K562 (cell line): Measurements from ENCODE around the gene USP35. TPM values are rescaled to one million over a fixed set of nuclear protein-coding genes. Genes with fewer than 3 reads are reported as not detected.

Experiments used
- BRF1 ChIP-seq: IDR thresholded peaks from 3 replicates; pipeline ENCODE4 v1.6.1; 2011; ENCODE audit warnings: borderline replicate concordance, mild to moderate bottlenecking; ENCODE audit not compliant: insufficient read length; ENCODE audit errors: extremely low read depth
- CBX2 ChIP-seq: fragments of 200-600 bp; sonication (generic); IDR thresholded peaks from one replicate; pipeline ENCODE4 v1.6.1; 2012; ENCODE audit warnings: mild to moderate bottlenecking, low read length, inconsistent platforms; ENCODE audit not compliant: insufficient read depth, poor library complexity, severe bottlenecking
- CTBP1 ChIP-seq: fragments of 450-650 bp; IDR thresholded peaks from 2 replicates; pipeline ENCODE4 v1.6.1; 2016; ENCODE audit warnings: borderline replicate concordance
- ELF2 ChIP-seq: fragments of 250-450 bp; sonication (Bioruptor Pico); IDR thresholded peaks from 2 replicates; pipeline ENCODE4 v1.5.0; 2021; ENCODE audit warnings: mild to moderate bottlenecking
- ETV5 ChIP-seq: sonication (generic); formaldehyde crosslinking; IDR thresholded peaks from 2 replicates; pipeline ENCODE4 v1.4.0; 2020; ENCODE audit warnings: low read depth, mild to moderate bottlenecking, missing genetic modification reagents
- EZH2 ChIP-seq: IDR thresholded peaks from 2 replicates; pipeline ENCODE4 v1.6.1; 2012; ENCODE audit warnings: low read depth, mild to moderate bottlenecking, inconsistent platforms, low read length, borderline replicate concordance
- FOS ChIP-seq: IDR thresholded peaks from 3 replicates; pipeline ENCODE4 v1.6.1; 2011; ENCODE audit not compliant: insufficient read length; ENCODE audit errors: extremely low read depth
- FOXA3 ChIP-seq, 2 experiments: fragments of 450-650 bp in 1 of 2; sonication (generic) in 1 of 2; formaldehyde crosslinking; IDR thresholded peaks in 1 of 2; conservative IDR thresholded peaks in 1 of 2; 2 replicates each; pipeline versions ENCODE4 v1.4.0 to v1.8.0; 2020 to 2022; ENCODE audit warnings: mild to moderate bottlenecking in 2 of 2, missing genetic modification reagents in 1 of 2
- GTF2A2 ChIP-seq: IDR thresholded peaks from 2 replicates; pipeline ENCODE4 v1.6.1; 2016; ENCODE audit warnings: mild to moderate bottlenecking, missing genetic modification characterization, missing compliant biosample characterization
- KAT8 ChIP-seq: fragments of 450-650 bp; IDR thresholded peaks from 2 replicates; pipeline ENCODE4 v1.6.1; 2016; ENCODE audit warnings: low read depth, mild to moderate bottlenecking
- MAFG ChIP-seq: fragments of 450-650 bp; conservative IDR thresholded peaks from 2 replicates; pipeline ENCODE4 v1.6.1; 2016; ENCODE audit warnings: missing genetic modification characterization, missing compliant biosample characterization
- MAFK ChIP-seq: IDR thresholded peaks from 2 replicates; pipeline ENCODE4 v1.6.1; 2011; ENCODE audit warnings: low read length, improper control_type of control experiment
- MXI1 ChIP-seq: IDR thresholded peaks from 2 replicates; pipeline ENCODE4 v1.6.1; 2011; ENCODE audit warnings: low read depth, mild to moderate bottlenecking, improper control_type of control experiment, low read length
- SNRNP70 ChIP-seq: fragments of 200-400 bp; formaldehyde crosslinking; optimal IDR thresholded peaks from 2 replicates; pipeline ENCODE3; 2017; ENCODE audit warnings: low read depth, low read length
- TAL1 ChIP-seq: fragments of 450-650 bp; IDR thresholded peaks from 2 replicates; pipeline ENCODE4 v1.6.1; 2016; ENCODE audit warnings: mild to moderate bottlenecking
- ZEB2 ChIP-seq: fragments of 450-650 bp; IDR thresholded peaks from 2 replicates; pipeline ENCODE4 v1.6.1; 2016
- ZNF165 ChIP-seq: fragments of 250-450 bp; sonication (Bioruptor Pico); IDR thresholded peaks from 2 replicates; pipeline ENCODE4 v1.4.0; 2020; ENCODE audit warnings: borderline replicate concordance
- ZNF197 ChIP-seq: fragments of 200-800 bp; sonication (Bioruptor generic); IDR thresholded peaks from 2 replicates; pipeline ENCODE4 v1.6.1; 2016; ENCODE audit warnings: low read depth, missing genetic modification characterization, missing compliant biosample characterization
- ZNF217 ChIP-seq: sonication (generic); formaldehyde crosslinking; IDR thresholded peaks from 2 replicates; pipeline ENCODE4 v1.8.0; 2022; ENCODE audit warnings: mild to moderate bottlenecking, missing genetic modification reagents
- polyA plus RNA-seq, 8 experiments: library from polyadenylated mRNA; depleted of rRNA in 4 of 8; stranded (reverse) in 5 of 8; unstranded in 3 of 8; fragments of >200 nt; fragmentation: Nextera tagmentation in 2 of 8; fragmentation: Illumina TruSeq in 1 of 8; extraction: Ambion mirVana in 2 of 8; extraction: Trizol in 1 of 8; gene quantifications; 2 replicates each; pipeline versions ENCODE4 v1.2.1 to v1.2.3, GENCODE V29; 2011 to 2014; ENCODE audit warnings: inconsistent platforms in 1 of 8, missing spikeins in 1 of 8
- total RNA-seq, 7 experiments: library from RNA; depleted of rRNA in 6 of 7; stranded (reverse); fragments of >200 nt in 6 of 7; fragmentation: Illumina TruSeq in 2 of 7; extraction: Trizol in 2 of 7; gene quantifications; 2 replicates each; pipeline versions ENCODE4 v1.2.1 to v1.2.3, GENCODE V29; 2011 to 2021; ENCODE audit warnings: low replicate concordance in 1 of 7
- TF ChIP-seq, protein P1 (sequence below): sonication (generic); formaldehyde crosslinking; IDR thresholded peaks from 2 replicates; pipeline ENCODE4 v1.8.0; 2023; ENCODE audit warnings: mild to moderate bottlenecking, missing genetic modification reagents
- TF ChIP-seq, protein P2 (sequence below): sonication (generic); formaldehyde crosslinking; IDR thresholded peaks from 2 replicates; pipeline ENCODE4 v1.8.0; 2022; ENCODE audit warnings: mild to moderate bottlenecking, low read depth, missing genetic modification reagents
- TF ChIP-seq, protein P3 (sequence below): fragments of 450-650 bp; IDR thresholded peaks from 2 replicates; pipeline ENCODE4 v1.6.1; 2018; ENCODE audit warnings: mild to moderate bottlenecking, low read depth; ENCODE audit not compliant: partially characterized antibody

USP35 gene
- total and polyA plus RNA-seq, 9 of the 15 experiments (the other 6 are each of a cell fraction or from before 2014, with no cell fraction given), result 0.01 to 4.8 (median 3.6) TPM

DNA sequence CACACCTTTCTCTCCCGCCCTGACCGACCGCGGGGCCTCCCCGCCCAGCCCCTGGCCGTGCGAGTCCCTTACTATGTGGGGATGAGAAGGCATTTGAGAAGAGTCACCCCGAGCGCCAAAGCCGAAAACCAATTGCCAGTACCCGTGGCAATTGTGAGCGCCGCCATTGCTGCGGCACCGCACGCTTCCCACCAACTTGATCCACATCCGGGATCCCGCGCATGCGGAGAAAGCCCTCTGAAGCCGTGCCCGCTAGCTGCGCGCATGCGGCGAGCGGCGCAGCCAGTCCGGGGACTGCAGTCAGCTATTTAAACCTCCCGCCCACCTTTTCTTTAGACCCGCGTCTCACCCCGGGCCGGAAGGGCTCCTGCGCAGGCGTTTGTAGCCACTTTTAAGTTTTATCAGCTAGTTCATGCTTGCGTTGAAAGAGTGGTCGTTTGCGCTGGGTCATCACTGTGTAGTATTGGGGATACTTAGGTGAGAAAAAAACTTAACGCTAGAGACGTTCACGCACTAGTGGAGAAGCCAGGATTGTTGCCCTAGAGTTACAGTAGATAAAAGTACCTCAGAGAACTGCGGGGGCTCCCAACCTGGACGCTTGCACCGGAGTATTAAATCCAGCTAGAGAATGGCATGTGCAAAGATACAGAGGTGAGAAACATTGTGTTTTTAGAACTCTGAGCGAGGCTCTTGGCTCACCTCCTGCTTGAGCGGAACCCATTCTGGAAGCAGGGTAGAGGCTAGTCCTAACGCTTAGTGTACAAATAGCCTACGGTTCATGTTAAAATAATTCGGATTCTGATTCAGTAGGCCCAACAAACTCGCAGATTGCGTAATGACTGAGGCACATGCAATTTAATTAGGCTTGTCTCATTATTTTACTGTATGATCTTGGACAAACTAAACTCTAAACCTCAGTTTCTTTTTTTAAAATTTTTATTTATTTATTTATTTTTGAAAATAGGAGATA, 49.0 kb upstream of the USP35 start, which contains the start of gene ALG8 (continued):
- TF ChIP-seq, protein P1, sequence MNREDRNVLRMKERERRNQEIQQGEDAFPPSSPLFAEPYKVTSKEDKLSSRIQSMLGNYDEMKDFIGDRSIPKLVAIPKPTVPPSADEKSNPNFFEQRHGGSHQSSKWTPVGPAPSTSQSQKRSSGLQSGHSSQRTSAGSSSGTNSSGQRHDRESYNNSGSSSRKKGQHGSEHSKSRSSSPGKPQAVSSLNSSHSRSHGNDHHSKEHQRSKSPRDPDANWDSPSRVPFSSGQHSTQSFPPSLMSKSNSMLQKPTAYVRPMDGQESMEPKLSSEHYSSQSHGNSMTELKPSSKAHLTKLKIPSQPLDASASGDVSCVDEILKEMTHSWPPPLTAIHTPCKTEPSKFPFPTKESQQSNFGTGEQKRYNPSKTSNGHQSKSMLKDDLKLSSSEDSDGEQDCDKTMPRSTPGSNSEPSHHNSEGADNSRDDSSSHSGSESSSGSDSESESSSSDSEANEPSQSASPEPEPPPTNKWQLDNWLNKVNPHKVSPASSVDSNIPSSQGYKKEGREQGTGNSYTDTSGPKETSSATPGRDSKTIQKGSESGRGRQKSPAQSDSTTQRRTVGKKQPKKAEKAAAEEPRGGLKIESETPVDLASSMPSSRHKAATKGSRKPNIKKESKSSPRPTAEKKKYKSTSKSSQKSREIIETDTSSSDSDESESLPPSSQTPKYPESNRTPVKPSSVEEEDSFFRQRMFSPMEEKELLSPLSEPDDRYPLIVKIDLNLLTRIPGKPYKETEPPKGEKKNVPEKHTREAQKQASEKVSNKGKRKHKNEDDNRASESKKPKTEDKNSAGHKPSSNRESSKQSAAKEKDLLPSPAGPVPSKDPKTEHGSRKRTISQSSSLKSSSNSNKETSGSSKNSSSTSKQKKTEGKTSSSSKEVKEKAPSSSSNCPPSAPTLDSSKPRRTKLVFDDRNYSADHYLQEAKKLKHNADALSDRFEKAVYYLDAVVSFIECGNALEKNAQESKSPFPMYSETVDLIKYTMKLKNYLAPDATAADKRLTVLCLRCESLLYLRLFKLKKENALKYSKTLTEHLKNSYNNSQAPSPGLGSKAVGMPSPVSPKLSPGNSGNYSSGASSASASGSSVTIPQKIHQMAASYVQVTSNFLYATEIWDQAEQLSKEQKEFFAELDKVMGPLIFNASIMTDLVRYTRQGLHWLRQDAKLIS, result no peak; the same call in 1 of the 2 replicates
- TF ChIP-seq FOXA3 (CRISPR knock-in tag; conservative IDR thresholded peaks at IDR 0.05 in 1 of 2, IDR thresholded peaks at IDR 0.05 in 1 of 2), result no peak; a peak in 1 of 4 replicates
- TF ChIP-seq ETV5, result peak; percentile 86
- peak; percentile 27; the same call in 1 of the 2 replicates for TF ChIP-seq MAFK
- TF ChIP-seq ZNF217 (CRISPR knock-in tag), result no peak
- TF ChIP-seq MAFG (tag), result peak; percentile 50
- TF ChIP-seq, protein P2, sequence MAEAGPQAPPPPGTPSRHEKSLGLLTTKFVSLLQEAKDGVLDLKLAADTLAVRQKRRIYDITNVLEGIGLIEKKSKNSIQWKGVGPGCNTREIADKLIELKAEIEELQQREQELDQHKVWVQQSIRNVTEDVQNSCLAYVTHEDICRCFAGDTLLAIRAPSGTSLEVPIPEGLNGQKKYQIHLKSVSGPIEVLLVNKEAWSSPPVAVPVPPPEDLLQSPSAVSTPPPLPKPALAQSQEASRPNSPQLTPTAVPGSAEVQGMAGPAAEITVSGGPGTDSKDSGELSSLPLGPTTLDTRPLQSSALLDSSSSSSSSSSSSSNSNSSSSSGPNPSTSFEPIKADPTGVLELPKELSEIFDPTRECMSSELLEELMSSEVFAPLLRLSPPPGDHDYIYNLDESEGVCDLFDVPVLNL (CRISPR knock-in tag), result peak; percentile 98
- no peak for TF ChIP-seq TAL1
- no peak for TF ChIP-seq CBX2
- TF ChIP-seq ELF2, result peak; percentile 95
- TF ChIP-seq ZNF197, result no peak
- no peak for TF ChIP-seq KAT8
- TF ChIP-seq CTBP1, result peak; percentile 23; the same call in 1 of the 2 replicates
- TF ChIP-seq ZEB2, result no peak
- TF ChIP-seq, protein P3, sequence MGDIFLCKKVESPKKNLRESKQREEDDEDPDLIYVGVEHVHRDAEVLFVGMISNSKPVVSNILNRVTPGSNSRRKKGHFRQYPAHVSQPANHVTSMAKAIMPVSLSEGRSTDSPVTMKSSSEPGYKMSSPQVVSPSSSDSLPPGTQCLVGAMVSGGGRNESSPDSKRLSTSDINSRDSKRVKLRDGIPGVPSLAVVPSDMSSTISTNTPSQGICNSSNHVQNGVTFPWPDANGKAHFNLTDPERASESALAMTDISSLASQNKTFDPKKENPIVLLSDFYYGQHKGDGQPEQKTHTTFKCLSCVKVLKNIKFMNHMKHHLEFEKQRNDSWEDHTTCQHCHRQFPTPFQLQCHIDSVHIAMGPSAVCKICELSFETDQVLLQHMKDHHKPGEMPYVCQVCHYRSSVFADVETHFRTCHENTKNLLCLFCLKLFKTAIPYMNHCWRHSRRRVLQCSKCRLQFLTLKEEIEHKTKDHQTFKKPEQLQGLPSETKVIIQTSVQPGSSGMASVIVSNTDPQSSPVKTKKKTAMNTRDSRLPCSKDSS, result no peak
- TF ChIP-seq EZH2, result no peak
- no peak for TF ChIP-seq GTF2A2
- TF ChIP-seq MXI1, result peak; percentile 85; the same call in 1 of the 2 replicates
- TF ChIP-seq FOS, result no peak
- TF ChIP-seq SNRNP70, result no peak
- no peak for TF ChIP-seq ZNF165
- TF ChIP-seq BRF1, result no peak
